ENCODE results near the gene TRAPPC4. TPM values are rescaled to one million over a fixed set of nuclear protein-coding genes. Genes with fewer than 3 reads are reported as not detected.
A peak's percentile ranks its signal among the peaks of the same experiment; 100 is the strongest.
"Not testable (repeated sequence)": the region's sequence is repeated elsewhere in the genome, so short reads cannot be mapped to it uniquely, and the experiment has no call there.

Gene TRAPPC4
- total RNA-seq, 1 experiment from 2014 or later = 114 TPM

- no peak for DNase-seq (ENCODE audit: low read depth)
Observed at GRCh38 chr11:119014209-119014924, 4.2 kb upstream of the TRAPPC4 start.

- peak; percentile 18 for DNase-seq (ENCODE audit: low read depth)
Observed at GRCh38 chr11:119015054-119015611, 3.4 kb upstream of the TRAPPC4 start.

GRCh38 chr11:119016216-119017009 is 2.2 kb upstream of the TRAPPC4 start:
- no peak for DNase-seq (ENCODE audit: low read depth)

- not testable (repeated sequence) for DNase-seq (ENCODE audit: low read depth)
Observed at GRCh38 chr11:119017377-119017776, 1.2 kb upstream of the TRAPPC4 start.

GRCh38 chr11:119019996-119020395 is 1.4 kb downstream of the TRAPPC4 start:
- no peak for DNase-seq (ENCODE audit: low read depth)

GRCh38 chr11:119021631-119022030 is 3.1 kb downstream of the TRAPPC4 start:
- DNase-seq (ENCODE audit: low read depth) = no peak

GRCh38 chr11:119023741-119024140 is 5.2 kb downstream of the TRAPPC4 start:
- DNase-seq (ENCODE audit: low read depth) = peak; percentile 37

GRCh38 chr11:119024430-119025098 is 6.0 kb downstream of the TRAPPC4 start:
- DNase-seq (ENCODE audit: low read depth) = no peak

GRCh38 chr11:119025099-119025473 is 6.5 kb downstream of the TRAPPC4 start:
- DNase-seq (ENCODE audit: low read depth) = no peak

- DNase-seq (ENCODE audit: low read depth) = no peak
Observed at GRCh38 chr11:119025541-119025940, 7.0 kb downstream of the TRAPPC4 start.

GRCh38 chr11:119025978-119026766 is 7.6 kb downstream of the TRAPPC4 start:
- DNase-seq (ENCODE audit: low read depth) = no peak

- no peak for DNase-seq (ENCODE audit: low read depth)
Observed at GRCh38 chr11:119026970-119027369, 8.4 kb downstream of the TRAPPC4 start.

GRCh38 chr11:119027561-119028345 is 9.2 kb downstream of the TRAPPC4 start:
- no peak for DNase-seq (ENCODE audit: low read depth)

- no peak for DNase-seq (ENCODE audit: low read depth)
Observed at GRCh38 chr11:119028346-119029068, 9.9 kb downstream of the TRAPPC4 start.

GRCh38 chr11:119029069-119029339 is 10.4 kb downstream of the TRAPPC4 start:
- no peak for DNase-seq (ENCODE audit: low read depth)

- DNase-seq (ENCODE audit: low read depth) = no peak
Observed at GRCh38 chr11:119029340-119030028, 10.9 kb downstream of the TRAPPC4 start.

- DNase-seq (ENCODE audit: low read depth) = no peak
Observed at GRCh38 chr11:119030029-119030328, 11.4 kb downstream of the TRAPPC4 start.

GRCh38 chr11:119030329-119031047 is 11.9 kb downstream of the TRAPPC4 start, which contains the start of gene SLC37A4:
SLC37A4 (minus strand) TSS chr11:119030877.
- DNase-seq (ENCODE audit: low read depth) = peak; percentile 96

GRCh38 chr11:119031912-119032280 is 13.3 kb downstream of the TRAPPC4 start:
- DNase-seq (ENCODE audit: low read depth) = no peak
